ENCODE measurements around the gene NKX2-2.
"Not testable (repeated sequence)": the region's sequence is repeated elsewhere in the genome, so short reads cannot be mapped to it uniquely, and the experiment has no call there.

The NKX2-2 gene

DNA sequence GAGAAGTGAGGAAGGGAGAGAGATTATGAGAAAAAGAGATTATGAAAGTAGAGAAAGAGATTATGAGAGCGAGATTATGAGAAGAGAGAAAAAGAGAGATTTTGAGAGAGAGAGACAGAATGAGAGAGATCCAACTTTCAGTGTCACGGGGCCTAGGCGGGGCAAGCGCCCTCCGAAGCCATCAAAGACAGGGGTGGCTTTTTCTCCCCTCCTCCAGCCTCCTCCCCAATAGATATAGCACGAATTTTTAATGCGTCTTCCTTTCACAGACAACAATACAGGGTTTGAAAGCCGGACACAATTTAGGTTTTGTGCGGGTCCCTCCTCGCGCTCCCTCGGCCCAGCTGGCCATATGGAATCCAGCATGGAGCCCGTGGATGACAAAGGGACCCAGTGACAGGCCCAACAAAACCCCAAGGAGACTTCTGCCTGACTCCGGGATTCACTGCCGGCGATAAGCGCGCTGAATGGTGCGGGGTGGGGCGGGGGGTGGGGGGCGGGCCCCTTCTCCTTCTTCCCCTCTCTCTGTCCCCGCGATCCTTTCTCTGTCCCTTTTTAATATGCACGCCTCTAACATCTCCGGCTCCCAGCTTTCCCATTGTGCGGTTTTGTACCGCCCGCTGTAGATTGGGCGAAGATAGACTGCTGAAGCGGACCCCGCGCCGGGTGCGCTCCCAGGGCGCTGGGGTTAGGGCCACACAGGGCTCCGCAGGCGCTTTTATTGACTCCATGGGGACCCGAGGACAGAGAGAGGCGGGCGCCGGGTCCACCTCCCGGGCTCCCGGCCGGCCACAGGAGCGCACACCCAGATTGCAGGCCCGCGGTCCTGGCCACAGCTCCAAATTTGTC lies 5.4 kb downstream of the NKX2-2 start:
- DNase-seq (ENCODE audit: low read depth), result no peak

DNA sequence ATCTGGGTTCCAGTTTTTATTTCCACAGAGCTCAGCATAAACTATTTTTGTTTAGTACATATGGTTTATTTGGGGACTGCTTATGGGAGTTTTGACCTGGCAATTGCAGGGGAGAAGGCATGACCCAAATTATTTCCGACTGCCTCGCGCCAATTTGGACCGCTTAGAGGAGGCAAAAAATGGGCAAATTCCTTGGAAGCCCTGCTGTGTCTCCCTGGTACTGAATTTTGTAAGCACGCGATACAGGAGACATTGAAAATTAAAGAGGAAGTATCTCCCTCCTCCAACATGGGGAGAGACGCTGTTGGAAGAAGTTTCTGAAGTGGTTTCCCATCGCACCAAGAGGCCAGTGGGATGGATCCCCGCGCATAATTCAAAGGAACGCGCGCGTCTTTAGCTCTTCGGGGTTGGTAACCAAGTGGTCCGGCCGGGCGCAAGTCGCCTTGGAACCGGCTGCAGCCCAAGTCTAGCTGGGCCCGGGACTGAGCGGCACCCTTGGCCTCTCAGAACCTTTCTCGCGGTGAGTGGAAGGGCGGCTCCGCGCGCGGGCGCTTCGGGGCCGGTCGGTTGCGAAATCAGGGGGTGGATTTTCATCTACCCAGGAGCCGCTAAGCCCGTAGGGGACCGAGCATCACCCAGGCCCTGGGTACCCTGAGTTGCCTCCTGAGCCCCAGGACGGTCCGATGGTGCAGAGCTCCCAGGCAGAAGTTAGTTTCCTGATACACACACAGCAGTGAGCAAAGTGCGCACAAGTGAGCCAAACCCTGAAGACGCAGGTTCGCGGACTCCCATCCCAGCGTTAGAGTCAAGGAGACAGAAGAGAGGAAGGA lies 6.2 kb downstream of the NKX2-2 start:
- DNase-seq (ENCODE audit: low read depth), result no peak

DNA sequence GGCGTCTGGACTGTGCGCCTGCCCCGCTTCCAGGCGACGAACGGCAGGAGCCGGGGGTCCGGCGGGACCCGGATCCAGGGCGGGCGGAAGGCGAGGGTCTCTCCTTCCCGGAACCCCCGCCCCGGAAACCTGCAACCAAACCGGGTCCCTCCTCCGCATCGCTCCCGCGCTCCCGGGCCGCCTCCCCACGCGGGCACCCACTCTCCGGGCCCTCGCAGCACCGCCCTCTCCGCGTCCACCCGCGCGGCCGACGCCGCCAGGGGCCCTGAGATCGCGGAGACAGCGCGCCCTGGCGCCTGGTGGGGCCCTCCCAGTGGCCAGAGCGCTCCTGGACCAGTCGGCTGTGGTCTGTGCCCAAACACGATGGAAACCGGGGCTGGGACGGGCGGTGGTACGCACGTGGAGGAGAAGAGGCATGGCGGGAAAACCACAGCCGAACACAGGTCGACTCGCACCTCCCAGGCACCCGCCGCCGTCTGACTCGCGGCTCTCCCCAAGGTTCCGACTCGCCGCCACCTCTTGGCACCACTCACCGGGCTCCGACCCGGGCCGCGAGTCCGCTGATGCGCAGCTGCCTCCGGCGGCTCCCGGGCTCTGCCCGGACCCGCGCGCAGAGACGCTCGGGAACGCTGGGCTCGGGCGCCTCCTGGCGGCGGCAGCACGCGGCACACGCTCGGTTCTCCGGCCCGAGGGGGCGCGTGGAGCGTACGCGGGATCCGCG lies 7.9 kb downstream of the NKX2-2 start:
- peak; percentile 42 for DNase-seq (ENCODE audit: low read depth)

DNA sequence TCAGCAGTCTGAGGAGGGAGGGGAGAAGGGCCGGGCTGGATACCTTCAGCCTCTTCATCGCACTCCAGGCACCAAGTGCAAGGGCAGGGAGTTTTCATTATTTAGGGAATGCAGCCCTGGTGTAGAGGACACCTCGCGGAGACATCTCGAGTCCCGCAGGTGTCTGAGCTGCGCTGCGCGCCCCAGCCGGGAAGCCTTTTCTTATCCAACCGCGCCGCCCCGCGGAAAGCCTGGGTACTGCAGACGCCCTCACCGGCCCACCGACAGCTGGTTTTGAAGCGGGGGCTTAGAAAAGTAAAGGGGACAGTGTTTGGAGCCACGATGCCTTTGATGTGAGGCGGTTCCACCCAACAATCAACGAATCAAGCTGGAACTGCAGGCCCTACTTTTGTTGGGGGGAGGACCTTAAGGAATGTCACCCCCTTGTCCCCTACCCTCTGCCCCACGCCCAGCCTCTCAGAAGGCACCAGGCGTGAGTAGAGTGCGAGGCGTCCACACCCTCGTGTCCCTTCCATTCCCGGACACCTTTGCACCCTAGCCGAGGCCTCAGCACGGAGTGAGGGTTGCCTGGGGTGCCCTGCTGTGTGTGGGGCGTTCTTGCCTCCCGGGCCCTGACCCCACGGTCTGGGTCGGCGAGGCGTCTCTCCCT lies 8.6 kb downstream of the NKX2-2 start:
- DNase-seq (ENCODE audit: low read depth), result peak; percentile 63

DNA sequence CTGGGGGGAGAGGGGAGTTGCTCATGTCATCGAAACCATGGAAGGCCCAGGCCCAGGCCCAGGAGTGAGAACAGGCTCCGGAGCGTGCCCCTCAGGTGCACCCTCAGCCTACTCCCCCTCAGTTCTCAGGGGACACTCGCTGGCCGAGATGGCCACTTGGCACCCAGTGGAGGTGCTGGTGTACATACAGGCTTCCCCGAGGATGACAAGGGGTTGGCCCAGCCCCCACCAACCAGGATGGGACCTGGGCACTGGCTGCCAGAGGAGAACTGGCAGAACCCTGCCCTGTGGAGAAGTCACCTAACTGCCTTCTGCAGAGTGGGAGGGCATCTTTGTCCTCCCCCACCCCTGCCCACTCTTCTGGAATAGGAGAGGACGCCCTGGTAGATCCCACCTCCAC lies 9.5 kb downstream of the NKX2-2 start:
- no peak for DNase-seq (ENCODE audit: low read depth)

DNA sequence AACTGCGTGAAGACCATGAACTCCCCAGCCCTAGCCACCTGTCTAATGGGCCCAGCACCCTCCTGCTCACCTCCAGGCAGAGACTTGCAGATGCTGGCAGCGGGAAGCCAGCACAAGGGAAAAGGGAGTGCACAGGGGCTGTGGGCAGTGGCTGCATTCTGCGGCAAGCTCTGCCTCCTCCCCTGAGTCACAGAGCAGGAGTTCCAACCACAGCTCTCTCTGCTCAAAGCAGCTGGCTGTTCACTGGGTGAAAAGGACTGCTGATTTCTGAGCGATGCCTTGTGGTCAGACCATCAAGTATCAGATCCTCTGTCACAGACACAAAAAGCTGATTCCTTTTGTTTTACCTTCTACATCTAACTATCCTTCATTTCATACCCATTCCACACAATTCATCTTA lies 10.5 kb downstream of the NKX2-2 start:
- DNase-seq (ENCODE audit: low read depth), result no peak

DNA sequence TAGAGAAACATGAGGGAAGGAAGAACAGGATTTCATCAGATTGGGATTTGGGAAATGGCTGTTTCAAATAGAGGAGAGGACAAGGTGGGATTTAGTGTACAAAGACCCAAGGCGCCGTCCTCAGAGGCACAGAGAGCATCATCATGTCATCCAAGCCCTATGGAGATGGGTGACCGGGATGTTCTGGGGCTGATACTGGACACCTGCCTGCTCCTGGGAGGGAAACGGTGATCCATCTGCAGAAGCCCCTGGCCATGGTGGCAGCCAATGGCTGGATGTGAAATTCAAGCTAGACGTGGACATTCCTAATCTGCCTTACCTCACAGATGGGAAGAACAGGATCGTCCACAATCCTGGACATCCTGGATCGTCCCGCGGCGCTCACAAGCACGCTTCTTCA lies 12.7 kb downstream of the NKX2-2 start:
- no peak for DNase-seq (ENCODE audit: low read depth)

DNA sequence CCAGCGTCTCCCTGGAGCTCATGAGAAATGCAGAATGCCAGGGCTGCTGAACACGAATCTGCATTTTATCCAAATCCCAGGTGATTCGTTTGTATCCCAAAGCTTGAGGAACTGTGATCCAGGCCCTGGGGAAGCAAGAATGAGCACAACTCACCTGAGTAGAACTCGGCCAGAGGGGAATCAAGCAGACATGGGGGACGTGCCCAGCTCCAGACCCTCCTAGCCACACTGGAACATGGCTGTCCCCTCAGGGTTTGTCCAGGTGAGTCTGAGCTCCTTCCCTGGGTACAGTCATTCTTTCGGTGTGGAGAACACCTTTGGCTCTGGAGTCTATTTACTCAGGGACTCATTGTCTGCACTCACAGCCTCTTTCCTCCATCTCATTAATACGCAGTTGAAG lies 13.3 kb downstream of the NKX2-2 start:
- DNase-seq (ENCODE audit: low read depth), result no peak

DNA sequence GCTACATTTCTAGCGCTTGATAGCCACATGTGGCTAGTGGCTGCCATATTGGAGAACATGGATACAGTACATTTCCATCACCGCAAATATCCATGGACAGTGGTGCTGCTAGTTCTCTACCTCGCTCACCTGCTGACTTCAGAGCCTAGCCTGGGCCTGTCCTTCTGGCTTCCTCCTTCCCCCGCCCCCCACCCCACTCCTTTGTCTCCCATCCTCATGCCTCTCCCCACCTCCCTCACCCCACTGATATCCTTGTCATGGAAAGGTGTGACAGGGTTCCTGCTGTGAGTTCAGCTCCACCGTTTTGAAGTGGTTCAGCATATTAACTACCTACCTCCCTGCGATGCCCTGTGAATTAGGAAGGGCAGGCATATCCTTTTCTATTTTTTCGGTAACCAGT lies 14.2 kb downstream of the NKX2-2 start:
- DNase-seq (ENCODE audit: low read depth), result no peak

DNA sequence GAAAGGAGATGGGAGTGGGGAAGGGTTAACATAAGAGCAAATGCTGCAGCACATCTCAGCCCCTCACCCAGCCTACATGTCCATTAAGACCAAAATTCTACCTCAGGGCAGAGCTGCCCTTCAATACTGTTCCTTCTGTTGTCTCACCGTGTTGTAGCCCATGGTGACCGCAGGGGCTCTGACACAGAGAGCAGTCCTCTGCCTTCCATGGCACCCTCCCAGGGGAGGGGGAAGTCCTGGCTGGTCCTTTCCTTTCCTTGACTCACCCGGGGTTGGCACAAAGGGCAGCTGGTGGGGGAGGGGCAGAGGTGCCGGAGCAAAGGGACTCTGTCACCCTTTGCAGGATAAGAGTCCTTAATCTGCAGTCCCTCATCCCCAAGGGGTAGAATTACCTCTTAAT lies 15.2 kb downstream of the NKX2-2 start:
- no peak for DNase-seq (ENCODE audit: low read depth)

DNA sequence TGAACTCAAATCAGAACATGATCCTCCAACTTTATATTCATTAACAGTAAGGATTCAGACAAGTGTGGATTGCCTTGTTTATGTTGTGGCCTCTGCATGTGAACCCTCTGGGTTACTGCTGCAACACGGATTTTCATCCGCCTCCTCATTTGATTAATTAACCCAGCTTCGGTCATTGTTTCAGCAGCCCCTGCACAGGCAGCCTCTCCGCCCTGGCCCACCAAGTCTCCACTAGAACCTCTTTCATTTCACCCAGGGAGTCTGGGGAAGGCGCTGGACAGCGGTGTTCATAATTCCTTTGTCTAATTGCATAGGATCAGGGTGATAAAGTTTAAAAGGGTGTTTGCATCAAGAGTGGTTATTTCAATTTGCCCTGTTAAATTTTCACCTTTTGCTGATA lies 15.7 kb downstream of the NKX2-2 start:
- DNase-seq (ENCODE audit: low read depth), result no peak

DNA sequence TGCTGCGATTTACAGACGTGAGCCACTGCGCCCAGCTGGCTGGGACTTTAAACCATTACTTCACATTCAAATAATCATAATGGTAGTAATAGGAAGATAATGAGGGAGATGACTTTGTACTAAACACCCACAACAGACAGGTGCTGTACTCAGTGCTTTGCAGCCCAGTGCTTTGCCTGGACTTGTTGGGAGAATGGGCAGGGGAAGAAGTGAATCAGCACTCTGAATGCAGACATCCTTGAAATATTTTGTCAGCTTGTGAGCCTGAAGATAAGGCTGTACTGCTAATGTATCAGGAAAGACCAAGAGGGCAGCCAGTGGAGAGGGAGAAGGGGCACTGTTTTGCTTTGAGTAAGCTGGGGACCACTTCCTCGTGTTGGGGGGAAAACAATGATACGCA lies 17.4 kb downstream of the NKX2-2 start:
- no peak for DNase-seq (ENCODE audit: low read depth)

DNA sequence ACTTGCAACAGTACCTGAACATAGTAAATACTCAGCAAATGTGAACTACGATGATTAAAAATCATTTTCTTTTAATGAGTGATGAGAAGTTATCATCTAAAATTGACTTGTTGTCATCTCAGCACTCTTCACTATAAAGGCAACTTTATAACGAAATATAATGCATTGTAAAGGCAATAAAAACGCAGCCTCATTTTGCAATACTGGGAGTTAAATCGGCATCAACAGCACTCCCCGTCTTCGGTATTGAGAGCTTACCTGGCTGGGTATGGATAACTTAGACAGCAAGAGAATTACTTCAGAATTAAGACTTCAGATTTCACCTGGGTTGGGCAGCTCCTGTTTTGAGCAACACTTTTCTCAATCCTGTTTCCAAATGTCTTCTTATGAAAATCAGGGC lies 20.8 kb downstream of the NKX2-2 start:
- DNase-seq (ENCODE audit: low read depth), result no peak

DNA sequence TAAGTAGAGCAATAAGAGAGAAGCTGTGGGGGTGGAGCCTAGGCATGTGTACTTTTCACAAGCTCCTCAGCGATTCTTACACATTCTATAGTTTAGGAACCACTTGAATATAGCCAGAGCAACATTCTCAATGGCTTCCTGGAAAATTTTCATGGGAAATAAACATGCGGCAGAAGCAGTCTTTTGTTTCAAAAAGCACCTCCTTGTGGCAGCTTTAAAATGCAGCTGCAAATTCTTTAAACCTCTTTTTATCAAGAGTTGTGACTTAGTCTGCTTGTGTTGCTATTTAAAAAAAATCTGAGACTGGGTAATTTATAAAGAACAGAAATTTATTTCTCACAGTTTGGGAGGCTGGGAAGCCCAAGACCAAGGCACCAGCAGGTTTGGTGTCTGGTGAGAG lies 23.8 kb downstream of the NKX2-2 start:
- no peak for DNase-seq (ENCODE audit: low read depth)

DNA sequence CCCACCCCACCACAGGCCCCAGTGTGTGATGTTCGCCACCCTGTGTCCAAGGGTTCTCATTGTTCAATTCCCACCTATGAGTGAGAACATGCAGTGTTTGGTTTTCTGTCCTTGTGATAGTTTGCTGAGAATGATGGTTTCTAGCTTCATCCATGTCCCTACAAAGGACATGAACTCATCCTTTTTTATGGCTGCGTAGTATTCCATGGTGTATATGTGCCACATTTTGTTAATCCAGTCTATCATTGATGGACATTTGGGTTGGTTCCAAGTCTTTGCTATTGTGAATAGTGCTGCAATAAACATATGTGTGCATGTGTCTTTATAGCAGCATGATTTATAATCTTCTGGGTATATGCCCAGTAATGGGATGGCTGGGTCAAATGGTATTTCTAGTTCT lies 33.7 kb downstream of the NKX2-2 start:
- not testable (repeated sequence) for DNase-seq (ENCODE audit: low read depth)

DNA sequence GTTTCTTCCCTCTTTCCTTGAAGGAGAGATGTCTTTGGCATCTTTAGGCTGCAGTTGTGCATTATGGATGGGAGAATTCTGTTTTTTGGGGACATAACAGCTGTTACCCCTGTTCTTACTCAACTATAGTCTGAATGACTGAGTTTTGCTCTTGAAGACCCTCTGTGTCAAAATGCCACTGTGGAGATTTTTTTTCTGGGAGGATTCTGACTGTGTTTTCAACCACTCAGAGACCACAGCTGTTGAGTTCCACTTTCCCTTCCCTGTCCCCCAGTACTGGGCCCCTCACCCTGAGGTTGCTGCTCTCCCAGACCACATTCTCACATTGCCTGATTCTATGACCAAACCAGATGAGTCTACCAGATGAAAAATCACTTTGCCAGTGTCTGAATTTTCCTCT lies 48.1 kb downstream of the NKX2-2 start:
- DNase-seq (ENCODE audit: low read depth), result no peak

DNA sequence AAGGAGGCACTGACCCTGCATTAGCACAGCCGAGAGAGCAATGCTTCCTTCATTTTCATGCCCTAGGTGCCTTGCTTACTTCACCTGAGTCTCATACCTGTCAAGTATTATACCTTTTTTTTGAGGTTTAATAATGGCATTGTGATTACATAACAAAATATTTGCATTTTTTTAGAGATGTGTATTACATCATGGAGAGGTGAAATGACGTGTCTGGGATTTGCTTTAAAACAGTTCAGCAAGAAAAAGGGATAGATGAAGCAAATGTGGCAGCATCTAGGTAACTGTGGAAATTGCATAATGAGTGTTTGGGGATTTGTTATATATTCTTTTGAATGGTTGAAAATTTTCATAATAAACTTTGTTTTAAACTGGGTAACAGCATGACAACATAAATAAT lies 48.9 kb downstream of the NKX2-2 start:
- DNase-seq (ENCODE audit: low read depth), result no peak
